HepG2 (cell line): Measurements from ENCODE around the gene CTSA. TPM values are rescaled to one million over a fixed set of nuclear protein-coding genes. Genes with fewer than 3 reads are reported as not detected.

Experiments used
- ATF6 ChIP-seq: sonication (generic); formaldehyde crosslinking; conservative IDR thresholded peaks from 2 replicates; pipeline ENCODE4 v1.4.0; 2020; ENCODE audit warnings: missing genetic modification reagents
- CHCHD3 ChIP-seq: sonication (generic); formaldehyde crosslinking; IDR thresholded peaks from 2 replicates; pipeline ENCODE4 v1.8.0; 2022; ENCODE audit warnings: mild to moderate bottlenecking, missing genetic modification reagents, moderate library complexity
- HBP1 ChIP-seq: IDR thresholded peaks from 2 replicates; pipeline ENCODE4 v1.6.1; 2016; ENCODE audit warnings: low read depth, control low read depth
- HCFC1 ChIP-seq: fragments of 150-350 bp; IDR thresholded peaks from 2 replicates; pipeline ENCODE4 v1.6.1; 2014; ENCODE audit warnings: low read depth, low read length
- HIVEP1 ChIP-seq: sonication (generic); formaldehyde crosslinking; IDR thresholded peaks from 2 replicates; pipeline ENCODE4 v1.4.0; 2020; ENCODE audit warnings: mild to moderate bottlenecking, missing genetic modification reagents
- KIAA2018 ChIP-seq: sonication (generic); formaldehyde crosslinking; IDR thresholded peaks from 2 replicates; pipeline ENCODE4 v1.5.0; 2020; ENCODE audit warnings: mild to moderate bottlenecking, missing genetic modification reagents, borderline replicate concordance
- PHB2 ChIP-seq: fragments of 450-650 bp; IDR thresholded peaks from 2 replicates; pipeline ENCODE4 v1.6.1; 2018; ENCODE audit not compliant: partially characterized antibody
- SOX5 ChIP-seq: IDR thresholded peaks from 2 replicates; pipeline ENCODE4 v1.6.1; 2016; ENCODE audit warnings: borderline replicate concordance
- TBX2 ChIP-seq: sonication (generic); formaldehyde crosslinking; IDR thresholded peaks from 2 replicates; pipeline ENCODE4 v1.5.0; 2020; ENCODE audit warnings: missing genetic modification reagents, mild to moderate bottlenecking, borderline replicate concordance
- TOPORS ChIP-seq: sonication (generic); formaldehyde crosslinking; IDR thresholded peaks from 2 replicates; pipeline ENCODE4 v1.8.0; 2023; ENCODE audit warnings: mild to moderate bottlenecking, missing genetic modification reagents
- TP53 ChIP-seq: sonication (generic); formaldehyde crosslinking; conservative IDR thresholded peaks from 2 replicates; pipeline ENCODE4 v1.4.0; 2020; ENCODE audit warnings: missing genetic modification reagents
- ZBTB2 ChIP-seq: sonication (generic); formaldehyde crosslinking; IDR thresholded peaks from 2 replicates; pipeline ENCODE4 v1.8.0; 2022; ENCODE audit warnings: low read depth, missing genetic modification reagents
- ZNF784 ChIP-seq: sonication (generic); formaldehyde crosslinking; IDR thresholded peaks from 2 replicates; pipeline ENCODE4 v1.5.1; 2020; ENCODE audit warnings: missing genetic modification reagents, mild to moderate bottlenecking, borderline replicate concordance
- polyA plus RNA-seq, 8 experiments: library from polyadenylated mRNA; depleted of rRNA in 3 of 8; stranded (reverse) in 7 of 8; unstranded in 1 of 8; fragments of >200 nt; fragmentation: Illumina TruSeq in 4 of 8; extraction: Trizol in 4 of 8; gene quantifications; 2 replicates each; pipeline versions ENCODE4 v1.2.1 to v1.2.3, GENCODE V29; 2011 to 2016; ENCODE audit warnings: low read depth in 4 of 8, missing spikeins in 1 of 8, mixed read lengths in 1 of 8; ENCODE audit not compliant: insufficient read depth in 1 of 8
- total RNA-seq, 5 experiments: library from RNA; depleted of rRNA; stranded (reverse); fragments of >200 nt; fragmentation: Illumina TruSeq; extraction: Trizol; gene quantifications; 2 replicates each; pipeline ENCODE4 v1.2.3, GENCODE V29; 2016; ENCODE audit warnings: low read depth in 1 of 5

Gene CTSA
- total and polyA plus RNA-seq, 2 of the 13 experiments (the other 11 are each of a cell fraction or from before 2014, with no cell fraction given), result 202 to 231 TPM

GRCh38 chr20:45880988-45881788 lies 9.9 kb upstream of the CTSA start, which contains the start of gene ZSWIM1 (continued):
- peak; percentile 87 for TF ChIP-seq TBX2 (CRISPR knock-in tag)
- no peak for TF ChIP-seq KIAA2018
- no peak for TF ChIP-seq HIVEP1 (CRISPR knock-in tag)
- TF ChIP-seq TOPORS (CRISPR knock-in tag), result no peak
- no peak for TF ChIP-seq TP53 (CRISPR knock-in tag)
- no peak for TF ChIP-seq PHB2
- no peak; the same call in 1 of the 2 replicates for TF ChIP-seq ATF6 (CRISPR knock-in tag)
- peak; percentile 9; the same call in 1 of the 2 replicates for TF ChIP-seq SOX5
- TF ChIP-seq CHCHD3 (CRISPR knock-in tag), result no peak
- peak; percentile 28; the same call in 1 of the 2 replicates for TF ChIP-seq HCFC1
- peak; percentile 98 for TF ChIP-seq HBP1 (CRISPR knock-in tag)
- peak; percentile 93 for TF ChIP-seq ZNF784 (CRISPR knock-in tag)
- no peak for TF ChIP-seq ZBTB2 (CRISPR knock-in tag)
